H1 (cell line): ENCODE results near the gene TSPOAP1. TPM values are rescaled to one million over a fixed set of nuclear protein-coding genes. Genes with fewer than 3 reads are reported as not detected.

ENCODE experiments used
- polyA plus RNA-seq, 7 experiments: library from polyadenylated mRNA; depleted of rRNA in 3 of 7; stranded (reverse) in 5 of 7; unstranded in 2 of 7; fragments of >200 nt in 5 of 7; fragments of 200-250 nt in 2 of 7; gene quantifications; 1 replicate in 5 of 7; 2 replicates in 1 of 7; 4 replicates in 1 of 7; pipeline versions ENCODE4 v1.2.1 to v1.2.3, GENCODE V29; 2011 to 2013; ENCODE audit warnings: missing spikeins in 2 of 7, mixed read lengths in 2 of 7
- total RNA-seq: library from RNA; stranded (reverse); fragmentation: NEBNext Ultra II Directional; extraction: Animal tissue kit (Norgen Biotek cat#: 25700); gene quantifications from 2 replicates; pipeline ENCODE4 v1.2.1, GENCODE V29; 2021
- TF ChIP-seq, protein P1 (sequence below), 3 experiments: IDR thresholded peaks; 1 replicate in 2 of 3; 2 replicates in 1 of 3; pipeline versions ENCODE4 v1.5.1 to v1.6.1; 2011; ENCODE audit warnings: low read length in 3 of 3, mild to moderate bottlenecking in 3 of 3, inconsistent platforms in 2 of 3, low read depth in 1 of 3, moderate library complexity in 1 of 3; ENCODE audit not compliant: insufficient read depth in 1 of 3; ENCODE audit errors: control extremely low read depth in 1 of 3

The TSPOAP1 gene
- total and polyA plus RNA-seq, 2 of the 8 experiments (the other 6 are each of a cell fraction or from before 2014, with no cell fraction given) = 7.6 to 9.2 TPM

DNA sequence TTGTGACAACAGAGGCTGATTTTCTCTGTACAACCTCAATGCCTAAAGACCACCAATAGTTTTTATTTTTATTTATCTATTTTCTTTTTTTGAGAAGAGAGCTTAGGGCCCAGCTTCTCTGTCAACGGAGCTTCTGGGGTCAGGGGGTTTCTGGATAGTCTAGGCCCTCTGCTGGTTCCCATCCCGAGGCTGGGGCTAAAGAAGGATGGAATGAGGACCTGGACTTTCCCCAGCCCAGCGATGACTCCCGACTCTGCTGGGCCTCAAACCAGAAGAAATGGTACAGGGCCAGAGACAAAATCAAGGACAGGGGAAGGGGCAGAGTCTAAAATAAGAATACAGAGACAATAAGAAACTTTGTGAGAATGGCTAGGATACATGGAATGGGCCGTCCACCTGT is 5.7 kb upstream of the TSPOAP1 start (continued):
- TF ChIP-seq, protein P1, sequence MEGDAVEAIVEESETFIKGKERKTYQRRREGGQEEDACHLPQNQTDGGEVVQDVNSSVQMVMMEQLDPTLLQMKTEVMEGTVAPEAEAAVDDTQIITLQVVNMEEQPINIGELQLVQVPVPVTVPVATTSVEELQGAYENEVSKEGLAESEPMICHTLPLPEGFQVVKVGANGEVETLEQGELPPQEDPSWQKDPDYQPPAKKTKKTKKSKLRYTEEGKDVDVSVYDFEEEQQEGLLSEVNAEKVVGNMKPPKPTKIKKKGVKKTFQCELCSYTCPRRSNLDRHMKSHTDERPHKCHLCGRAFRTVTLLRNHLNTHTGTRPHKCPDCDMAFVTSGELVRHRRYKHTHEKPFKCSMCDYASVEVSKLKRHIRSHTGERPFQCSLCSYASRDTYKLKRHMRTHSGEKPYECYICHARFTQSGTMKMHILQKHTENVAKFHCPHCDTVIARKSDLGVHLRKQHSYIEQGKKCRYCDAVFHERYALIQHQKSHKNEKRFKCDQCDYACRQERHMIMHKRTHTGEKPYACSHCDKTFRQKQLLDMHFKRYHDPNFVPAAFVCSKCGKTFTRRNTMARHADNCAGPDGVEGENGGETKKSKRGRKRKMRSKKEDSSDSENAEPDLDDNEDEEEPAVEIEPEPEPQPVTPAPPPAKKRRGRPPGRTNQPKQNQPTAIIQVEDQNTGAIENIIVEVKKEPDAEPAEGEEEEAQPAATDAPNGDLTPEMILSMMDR (IDR thresholded peaks at IDR 0.05; ENCODE audit: control extremely low read depth in 1 of 3, insufficient read depth in 1 of 3, low read depth in 1 of 3, low read length in 3 of 3) = no peak
